T follicular helper cell (primary cell): Measurements from ENCODE around the gene AMPD3.
A peak's percentile ranks its signal among the peaks of the same experiment; 100 is the strongest.
"Not testable (repeated sequence)": the region's sequence is repeated elsewhere in the genome, so short reads cannot be mapped to it uniquely, and the experiment has no call there.

ENCODE experiments used
- DNase-seq: peaks from one replicate; pipeline ENCODE4 v3.0.0-alpha.2; 2020; ENCODE audit warnings: low read depth
- total RNA-seq, 2 experiments: gene quantifications; one replicate each; lab custom pipeline; 2026; lab: John Stamatoyannopoulos, UW

The AMPD3 gene
- 10.9 to 50.0 reads per million in 2 experiments for total RNA-seq

- DNase-seq: no peak
These were observed at the start of gene AMPD3 for GRCh38 chr11:10454878-10455631. Gene AMPD3 (plus strand): TSS chr11:10455264. CDS start chr11:10461520, 6,256 bp downstream.

DNA sequence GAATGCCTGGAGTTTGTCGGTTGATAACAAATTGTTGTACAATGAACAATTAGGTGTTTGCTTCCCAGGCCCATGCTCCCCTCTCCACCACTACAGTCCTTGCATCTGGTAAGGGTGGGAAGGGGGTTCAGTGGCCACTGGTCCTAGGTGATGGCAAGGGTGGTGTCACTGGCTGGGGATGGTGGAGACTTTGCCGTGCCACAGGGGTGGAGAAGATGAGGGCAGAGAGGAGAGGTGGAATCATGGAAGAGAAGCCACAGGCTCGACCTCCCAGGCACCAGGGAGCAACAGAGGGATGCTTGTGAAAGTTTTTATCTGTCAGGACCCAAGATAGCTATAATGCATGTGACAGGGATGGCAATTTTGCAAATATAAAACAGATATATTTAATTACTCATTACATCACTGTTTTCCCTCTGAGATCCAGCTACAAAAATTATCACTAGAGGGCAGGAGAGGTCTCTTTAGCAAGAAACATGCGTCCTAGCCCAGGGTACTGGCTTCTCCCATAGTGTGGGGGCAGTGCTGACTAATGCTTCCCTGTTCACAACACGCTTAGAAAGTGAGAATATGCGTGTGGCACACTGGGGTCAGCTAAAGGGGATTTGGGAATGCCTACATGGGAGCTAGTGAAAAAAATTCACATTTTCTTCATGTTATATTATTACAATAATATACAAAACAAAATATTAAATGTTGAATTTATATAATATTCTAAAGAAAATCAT, 49.0 kb upstream of the AMPD3 start:
- peak; percentile 17 for DNase-seq

GRCh38 chr11:10407055-10407454, 48.0 kb upstream of the AMPD3 start:
- DNase-seq: no peak

- DNase-seq: no peak
These were observed 47.0 kb upstream of the AMPD3 start for GRCh38 chr11:10407749-10408685.

GRCh38 chr11:10409207-10409661, 45.8 kb upstream of the AMPD3 start:
- no peak for DNase-seq

DNA sequence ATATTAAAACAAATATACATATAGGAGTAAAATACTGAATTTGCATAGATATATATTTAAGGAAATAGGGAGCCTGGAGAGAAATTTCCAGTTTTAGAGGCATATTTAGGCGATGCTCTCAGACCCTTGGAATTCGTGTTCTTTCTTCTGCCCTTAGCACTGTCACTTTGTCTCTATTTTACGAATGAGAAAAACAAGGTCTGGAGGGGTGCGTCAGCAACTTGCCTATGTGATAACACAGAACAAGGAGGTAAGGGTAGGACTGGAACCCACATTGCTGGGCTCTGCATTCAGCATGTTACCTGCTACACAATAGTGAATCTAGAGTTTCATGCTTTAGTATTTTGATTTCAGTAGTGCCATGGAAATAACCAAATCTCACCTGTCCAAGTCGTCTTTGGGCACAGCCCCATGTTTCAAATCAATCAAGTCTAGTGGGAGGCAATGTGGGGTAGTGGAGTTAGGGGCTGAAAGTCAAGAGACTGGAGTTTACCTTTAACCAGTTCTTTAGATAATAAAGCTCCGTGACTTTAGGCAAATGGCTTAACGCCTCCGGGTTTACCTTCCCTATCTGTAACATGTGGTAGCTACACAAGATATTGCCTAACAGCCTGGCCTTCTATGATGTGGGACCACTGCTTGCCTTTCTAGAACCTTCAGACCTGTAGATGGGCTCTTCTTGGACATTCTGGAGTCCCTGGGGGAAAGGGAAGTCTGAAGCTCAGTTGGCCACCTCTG, 44.8 kb upstream of the AMPD3 start:
- DNase-seq: no peak

DNA sequence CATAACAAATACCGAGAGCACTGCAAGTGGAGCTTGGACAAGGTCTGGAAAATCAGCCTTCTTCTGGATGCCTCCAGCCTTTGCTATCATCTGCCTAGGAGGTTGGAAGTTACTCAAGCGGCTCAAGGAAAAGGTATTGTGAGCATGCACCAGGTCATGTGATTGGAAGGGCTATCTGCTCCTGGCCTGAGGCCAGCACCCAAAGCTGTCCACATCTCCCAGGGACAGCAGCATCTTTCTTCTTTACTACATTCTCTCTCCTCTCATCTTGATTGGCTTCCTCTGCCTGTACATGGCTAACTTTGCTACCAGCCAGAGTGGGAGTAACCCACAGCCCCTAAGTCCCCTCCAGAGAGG, 44.2 kb upstream of the AMPD3 start:
- DNase-seq: no peak

DNA sequence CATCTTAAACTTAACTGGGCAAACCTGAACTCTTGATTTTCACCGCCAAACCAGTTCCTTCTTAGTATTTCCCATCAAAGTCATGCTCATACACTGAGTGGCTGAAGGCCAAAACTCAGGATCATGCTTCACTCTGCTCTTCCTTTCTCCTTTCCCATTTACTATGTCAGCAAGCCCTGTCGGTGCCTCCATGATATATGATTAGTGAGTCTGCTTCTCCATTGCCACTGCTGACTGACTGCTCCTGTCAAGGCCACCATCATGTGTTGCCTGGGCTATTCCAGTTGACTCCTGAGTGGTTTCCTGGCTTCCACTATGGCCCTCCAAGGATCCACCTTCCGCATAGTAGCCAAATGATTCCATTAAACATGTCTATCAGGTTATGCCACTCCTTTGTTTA, 42.8 kb upstream of the AMPD3 start:
- DNase-seq: no peak

- peak; percentile 24 for DNase-seq
These were observed 41.8 kb upstream of the AMPD3 start for GRCh38 chr11:10413268-10413667.

- no peak for DNase-seq
These were observed 40.9 kb upstream of the AMPD3 start for GRCh38 chr11:10414181-10414580.

GRCh38 chr11:10414659-10415058, 40.4 kb upstream of the AMPD3 start:
- DNase-seq: no peak

DNA sequence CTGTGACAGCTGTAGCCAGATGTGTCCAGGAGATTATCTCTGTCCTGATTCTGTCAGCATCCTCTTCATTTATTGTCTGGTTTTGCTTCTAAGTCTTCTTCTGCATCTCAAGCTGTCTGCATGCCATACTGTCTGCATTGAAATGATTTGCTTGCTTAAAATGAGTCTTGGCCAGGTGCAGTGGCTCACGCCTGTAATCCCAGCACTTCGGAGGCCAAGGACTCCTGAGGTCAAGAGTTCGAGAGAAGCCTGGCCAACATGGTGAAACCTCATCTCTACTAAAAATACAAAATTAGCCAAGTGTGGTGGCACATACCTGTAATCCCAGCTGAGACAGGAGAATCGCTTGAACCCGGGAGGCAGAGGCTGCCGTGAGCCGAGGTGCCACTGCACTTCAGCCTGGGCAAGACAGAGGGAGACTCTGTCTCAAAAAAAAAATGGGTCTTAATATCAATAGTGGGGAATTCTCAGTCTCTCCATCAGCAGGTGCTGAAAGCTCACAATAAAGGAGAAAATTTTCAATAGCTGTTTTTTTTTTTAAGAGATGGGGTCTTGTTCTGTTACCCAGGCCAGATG, 39.2 kb upstream of the AMPD3 start:
- DNase-seq: no peak

DNA sequence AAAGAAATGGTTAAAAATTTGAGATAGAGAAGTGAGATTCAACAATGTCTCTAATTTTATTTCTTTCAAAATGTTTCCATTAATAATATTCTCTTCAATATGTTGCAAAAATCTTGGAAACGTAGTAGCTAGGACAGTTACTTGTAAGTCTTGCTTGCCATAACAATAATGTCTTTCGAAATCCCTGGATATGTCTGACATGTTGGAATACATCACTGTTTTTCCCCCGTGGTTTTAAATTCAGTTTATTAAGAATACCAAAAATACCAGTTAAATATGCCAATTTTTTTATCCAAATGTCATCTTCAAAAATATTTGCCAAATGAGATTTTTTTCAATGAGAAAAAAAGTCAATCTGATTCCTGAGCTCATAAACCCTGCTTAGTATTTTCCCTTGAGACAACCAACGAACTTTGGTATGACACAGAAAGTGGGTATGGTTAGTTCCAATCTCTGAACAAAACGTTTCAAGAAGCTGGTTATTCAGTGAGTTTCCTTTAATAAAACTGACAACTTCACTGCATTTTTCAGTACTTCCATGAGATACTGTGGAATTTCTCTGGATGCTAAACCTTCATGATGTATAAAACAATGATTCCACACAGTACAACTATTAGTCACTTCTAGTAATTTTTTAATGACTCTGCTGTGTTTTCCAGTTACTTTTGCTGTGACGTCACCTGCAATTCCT, 36.7 kb upstream of the AMPD3 start:
- no peak for DNase-seq

DNA sequence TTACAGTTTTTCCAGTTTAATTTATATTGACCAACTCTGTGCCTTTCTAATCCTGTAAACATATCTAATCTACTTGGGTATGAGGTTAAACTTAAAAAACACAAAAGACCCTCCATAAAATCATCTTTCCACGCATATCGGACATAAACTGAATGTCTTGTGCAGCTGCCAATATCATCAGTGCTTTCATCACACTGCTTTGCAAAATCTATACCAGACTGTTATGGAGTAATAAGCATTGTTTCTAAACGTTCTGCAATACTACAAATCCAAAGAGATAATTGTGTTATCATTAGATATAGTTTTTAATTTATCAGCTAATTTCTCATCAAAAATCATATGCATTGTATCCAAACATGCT, 36.1 kb upstream of the AMPD3 start:
- DNase-seq: no peak

GRCh38 chr11:10426475-10426874, 28.6 kb upstream of the AMPD3 start:
- DNase-seq: no peak

- no peak for DNase-seq
These were observed 26.6 kb upstream of the AMPD3 start for GRCh38 chr11:10428453-10428852.

DNA sequence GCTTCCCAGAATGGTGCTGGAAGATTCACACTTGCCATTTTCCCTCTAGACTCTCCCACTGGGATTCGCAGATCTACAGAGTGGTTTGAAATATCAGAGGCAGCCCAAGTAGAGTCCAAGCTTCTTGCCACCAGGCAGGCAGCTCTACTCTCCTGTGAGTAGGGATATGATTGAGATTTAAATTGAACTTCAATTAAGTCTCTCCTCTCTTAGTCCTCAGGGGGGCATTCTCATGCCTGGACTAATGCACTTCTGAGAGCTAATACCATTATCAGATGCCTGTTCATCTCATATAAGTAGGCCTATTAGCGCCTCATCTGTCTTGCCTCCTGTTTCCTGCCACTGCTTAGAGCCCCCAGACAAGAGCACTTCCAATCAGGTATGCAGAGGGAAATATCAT, 25.5 kb upstream of the AMPD3 start:
- no peak for DNase-seq

DNA sequence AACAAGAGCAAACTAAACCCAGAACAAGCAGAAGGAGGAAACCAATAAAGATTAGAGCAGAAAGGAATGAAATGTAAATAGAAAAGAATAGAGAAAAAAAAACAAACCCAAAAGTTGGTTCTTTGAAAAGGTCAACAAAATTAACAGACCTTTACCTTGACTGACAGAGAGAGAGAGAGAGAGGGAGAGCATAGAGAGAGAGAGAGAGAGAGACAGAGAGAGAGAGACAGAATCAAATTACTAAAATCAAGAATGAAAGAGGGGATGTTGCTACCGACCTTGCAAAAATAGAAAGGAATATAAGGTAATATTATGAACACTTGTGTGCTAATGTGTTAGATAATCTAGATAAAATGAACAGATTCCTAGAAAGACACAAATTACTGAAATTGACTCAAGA, 22.6 kb upstream of the AMPD3 start:
- no peak for DNase-seq

GRCh38 chr11:10432971-10433370, 22.1 kb upstream of the AMPD3 start:
- DNase-seq: no peak

DNA sequence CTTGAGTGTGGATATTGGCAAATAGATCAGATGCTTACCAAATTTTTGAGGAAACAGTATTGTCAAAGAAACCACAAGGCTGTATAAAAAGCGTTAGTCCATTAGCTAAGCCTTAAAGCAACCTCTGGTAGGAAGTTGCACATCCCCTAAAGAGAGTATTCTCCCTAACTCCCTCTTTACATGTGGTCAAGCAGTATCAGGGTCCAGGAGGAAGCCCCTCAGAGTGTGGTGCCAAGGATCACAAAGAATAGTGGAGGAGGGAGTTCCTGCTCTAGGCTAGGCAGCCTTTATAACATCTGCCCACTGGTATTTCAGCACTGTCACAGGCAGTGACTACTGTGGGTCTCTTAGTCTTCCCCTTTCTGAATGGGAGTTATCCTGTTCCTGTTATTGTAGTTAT, 18.8 kb upstream of the AMPD3 start:
- DNase-seq: no peak

- not testable (repeated sequence) for DNase-seq
These were observed 18.4 kb upstream of the AMPD3 start for GRCh38 chr11:10436683-10437082.
